GM12801 (cell line): ENCODE results near the gene GNG8.

Experiments
- TF ChIP-seq, protein P1 (sequence below): IDR thresholded peaks from one replicate; pipeline ENCODE4 v1.5.1; 2011; ENCODE audit warnings: control low read depth; ENCODE audit not compliant: insufficient read length; ENCODE audit errors: extremely low read depth

Gene GNG8

GRCh38 chr19:46607448-46607841 lies 28.6 kb downstream of the GNG8 start:
- TF ChIP-seq, protein P1, sequence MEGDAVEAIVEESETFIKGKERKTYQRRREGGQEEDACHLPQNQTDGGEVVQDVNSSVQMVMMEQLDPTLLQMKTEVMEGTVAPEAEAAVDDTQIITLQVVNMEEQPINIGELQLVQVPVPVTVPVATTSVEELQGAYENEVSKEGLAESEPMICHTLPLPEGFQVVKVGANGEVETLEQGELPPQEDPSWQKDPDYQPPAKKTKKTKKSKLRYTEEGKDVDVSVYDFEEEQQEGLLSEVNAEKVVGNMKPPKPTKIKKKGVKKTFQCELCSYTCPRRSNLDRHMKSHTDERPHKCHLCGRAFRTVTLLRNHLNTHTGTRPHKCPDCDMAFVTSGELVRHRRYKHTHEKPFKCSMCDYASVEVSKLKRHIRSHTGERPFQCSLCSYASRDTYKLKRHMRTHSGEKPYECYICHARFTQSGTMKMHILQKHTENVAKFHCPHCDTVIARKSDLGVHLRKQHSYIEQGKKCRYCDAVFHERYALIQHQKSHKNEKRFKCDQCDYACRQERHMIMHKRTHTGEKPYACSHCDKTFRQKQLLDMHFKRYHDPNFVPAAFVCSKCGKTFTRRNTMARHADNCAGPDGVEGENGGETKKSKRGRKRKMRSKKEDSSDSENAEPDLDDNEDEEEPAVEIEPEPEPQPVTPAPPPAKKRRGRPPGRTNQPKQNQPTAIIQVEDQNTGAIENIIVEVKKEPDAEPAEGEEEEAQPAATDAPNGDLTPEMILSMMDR, result no peak

GRCh38 chr19:46606681-46607447 lies 29.1 kb downstream of the GNG8 start:
- TF ChIP-seq, protein P1, result no peak

- TF ChIP-seq, protein P1, result no peak
Observed at GRCh38 chr19:46606019-46606418, 30.0 kb downstream of the GNG8 start.

DNA sequence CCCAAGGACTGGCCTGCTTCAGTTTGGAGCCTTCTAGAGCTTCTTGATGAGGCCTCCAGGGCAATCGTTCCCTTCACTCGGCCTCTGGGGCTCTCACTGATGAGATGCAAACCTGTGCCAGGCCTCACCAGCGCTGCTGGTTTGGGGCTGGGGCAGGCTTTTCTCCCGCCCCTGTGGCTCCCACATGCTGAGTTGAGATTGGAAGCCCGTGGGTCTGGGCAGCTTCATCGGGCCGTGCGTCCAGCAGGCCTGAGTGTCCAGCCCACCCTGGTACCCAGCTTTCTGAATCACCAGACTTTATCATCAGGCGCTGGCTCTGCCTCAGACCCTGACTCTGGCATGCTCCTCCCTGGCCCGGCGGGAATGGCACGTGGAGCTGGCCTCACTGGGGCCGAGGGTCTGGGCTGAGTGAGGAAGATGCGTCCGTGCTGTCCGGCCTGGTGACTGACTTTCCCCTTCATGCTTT lies 30.6 kb downstream of the GNG8 start:
- TF ChIP-seq, protein P1, result no peak

GRCh38 chr19:46604781-46605355 lies 31.1 kb downstream of the GNG8 start:
- TF ChIP-seq, protein P1, result no peak

DNA sequence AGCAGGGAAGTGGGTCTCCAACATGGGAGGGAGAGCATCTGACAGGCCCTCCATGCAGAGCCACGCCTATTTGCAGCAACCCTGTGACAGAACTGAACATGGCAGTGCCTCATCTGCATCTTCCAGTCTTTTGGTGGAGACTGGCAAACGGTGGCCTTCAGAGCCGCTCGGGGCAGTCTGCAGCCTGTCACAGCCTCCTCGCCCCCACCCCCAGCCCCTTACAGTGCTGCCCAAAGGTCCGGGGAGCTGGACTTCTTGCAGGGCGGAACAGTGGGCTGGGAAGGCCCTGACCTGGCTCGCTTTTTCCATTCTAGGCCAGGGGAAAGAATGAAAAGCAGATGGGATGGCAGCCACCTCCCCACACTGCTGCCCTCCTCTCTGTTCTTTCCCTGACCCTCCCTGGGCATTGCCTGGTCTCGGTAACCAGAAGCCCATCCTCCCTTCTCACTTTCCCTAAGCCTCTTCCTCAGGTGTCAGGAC lies 32.2 kb downstream of the GNG8 start:
- TF ChIP-seq, protein P1, result no peak

GRCh38 chr19:46603195-46603637 lies 32.8 kb downstream of the GNG8 start:
- TF ChIP-seq, protein P1, result no peak
